Stimulated activated CD8-positive, alpha-beta memory T cell treated with anti-CD3 and anti-CD28 coated beads, Interleukin-2, amount 100 ng/mL, for 1 hour (primary cell): Measurements from ENCODE around the gene PSMB5.
"Not testable (repeated sequence)": the region's sequence is repeated elsewhere in the genome, so short reads cannot be mapped to it uniquely, and the experiment has no call there.

Experiments used
- DNase-seq, 2 donors: peaks; one replicate each; pipeline ENCODE4 v3.0.0-alpha.2; 2020; ENCODE audit warnings: low read depth in 2 of 2

Gene PSMB5

GRCh38 chr14:23015618-23016017 is 19.1 kb downstream of the PSMB5 start:
- no peak for DNase-seq

- DNase-seq = not testable (repeated sequence)
Measured at GRCh38 chr14:23013749-23014054, 21.0 kb downstream of the PSMB5 start.

GRCh38 chr14:23013054-23013748 is 21.5 kb downstream of the PSMB5 start:
- no peak for DNase-seq

- peak; percentile 54 to 70 for DNase-seq
Measured at GRCh38 chr14:23009939-23010726, 24.6 kb downstream of the PSMB5 start, which contains the start of gene C14orf93. Gene C14orf93, minus strand, starts transcription at chr14:23010143. Its CDS starts 11,120 bp downstream, at chr14:22999023.

- DNase-seq = no peak
Measured at GRCh38 chr14:23009483-23009938, 25.2 kb downstream of the PSMB5 start.

- no peak for DNase-seq
Measured at GRCh38 chr14:23008831-23009230, 25.9 kb downstream of the PSMB5 start.

- peak; percentile 89 to 92 for DNase-seq
Measured at GRCh38 chr14:23006544-23007419, 27.9 kb downstream of the PSMB5 start.

GRCh38 chr14:23006188-23006534 is 28.5 kb downstream of the PSMB5 start:
- no peak for DNase-seq

GRCh38 chr14:23005451-23006187 is 29.1 kb downstream of the PSMB5 start:
- no peak for DNase-seq

GRCh38 chr14:23004274-23004673 is 30.4 kb downstream of the PSMB5 start:
- not testable (repeated sequence) for DNase-seq

GRCh38 chr14:23002592-23002991 is 32.1 kb downstream of the PSMB5 start:
- DNase-seq = no peak

- no peak for DNase-seq
Measured at GRCh38 chr14:23000860-23001259, 33.8 kb downstream of the PSMB5 start.

GRCh38 chr14:22998329-22999012 is 36.2 kb downstream of the PSMB5 start:
- DNase-seq = no peak

GRCh38 chr14:22997676-22998323 is 36.9 kb downstream of the PSMB5 start:
- DNase-seq = no peak

GRCh38 chr14:22996768-22997654 is 37.7 kb downstream of the PSMB5 start:
- no peak for DNase-seq

GRCh38 chr14:22995889-22996625 is 38.6 kb downstream of the PSMB5 start:
- no peak for DNase-seq

- no peak for DNase-seq
Measured at GRCh38 chr14:22994762-22995275, 39.9 kb downstream of the PSMB5 start.

GRCh38 chr14:22993517-22993916 is 41.2 kb downstream of the PSMB5 start:
- DNase-seq = no peak
